ENCODE measurements around the gene ABCC8. TPM values are rescaled to one million over a fixed set of nuclear protein-coding genes. Genes with fewer than 3 reads are reported as not detected.

Gene ABCC8
- total and polyA plus RNA-seq, 2 of the 8 experiments (the other 6 are each of a cell fraction or from before 2014, with no cell fraction given), result 3.7 to 4.9 TPM

DNA sequence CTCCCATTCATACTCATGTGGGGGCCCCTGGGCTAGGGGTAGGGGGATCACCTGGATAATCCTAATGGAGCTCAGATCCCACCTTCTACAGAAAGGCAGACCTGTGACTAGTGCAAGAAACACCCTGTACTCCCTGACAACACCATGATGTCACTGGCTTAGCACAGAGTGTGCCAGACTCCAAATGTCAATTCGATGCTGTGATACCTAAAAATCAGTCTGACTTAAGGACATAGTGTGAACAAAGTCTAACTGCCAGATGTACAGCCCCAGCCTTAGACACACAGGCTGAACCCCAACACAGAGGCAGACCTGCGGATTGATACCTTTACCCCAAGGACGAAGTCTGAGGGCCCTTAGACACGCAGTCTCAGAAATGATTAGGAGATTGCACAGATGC lies 8.5 kb downstream of the ABCC8 start:
- Histone ChIP-seq H3K23ac (ENCODE audit: insufficient read length) (no peak overlapping the region), H3K79me2 (ENCODE audit: control insufficient read depth in 1 of 2, insufficient read depth in 2 of 2, low read length in 2 of 2) (no peaks in the 10 kb centered on the region), H3K4me3 (ENCODE audit: extremely low read depth in 1 of 4, insufficient read depth in 2 of 4, low read depth in 3 of 4, low read length in 4 of 4) (no peak overlapping the region), H4K5ac (ENCODE audit: insufficient read length, low read depth, low read length) (no peak overlapping the region), H3K9ac (replicated peaks in 1 of 4; ENCODE audit: extremely low read depth in 1 of 4, low read depth in 3 of 4, low read length in 3 of 4) (no peak overlapping the region), H4K8ac (ENCODE audit: extremely low read depth, insufficient read depth, low read length) (no peak overlapping the region), H3K9me3 (ENCODE audit: insufficient read depth in 2 of 2, low read depth in 1 of 2, low read length in 1 of 2) (no peaks in the 10 kb centered on the region), H4K20me1 (replicated peaks in 1 of 2; ENCODE audit: control insufficient read depth in 1 of 2, insufficient read depth in 2 of 2, low read length in 2 of 2) (peaks cover 2 to 4% of the 10 kb centered on the region in 2 experiments), H2BK20ac (ENCODE audit: low read length) (no peak overlapping the region), H4K91ac (replicated peaks; ENCODE audit: insufficient read length, low read length) (no peak overlapping the region), H3K79me1 (ENCODE audit: low read depth, low read length) (no peaks in the 10 kb centered on the region), H2BK15ac (ENCODE audit: low read length) (no peak overlapping the region), H3K4ac (replicated peaks; ENCODE audit: insufficient read length, low read depth, low read length) (no peak overlapping the region), H2AFZ (ENCODE audit: low read length) (no peak overlapping the region), H3K4me2 (ENCODE audit: insufficient read depth in 1 of 2, low read depth in 2 of 2, low read length in 2 of 2) (no peak overlapping the region), H2BK12ac (ENCODE audit: low read depth, low read length) (no peak overlapping the region), H3K4me1 (replicated peaks in 1 of 4; ENCODE audit: control insufficient read depth in 3 of 4, insufficient read depth in 4 of 4, low read length in 3 of 4) (peaks cover 0 to under 1% (median 0%) of the 10 kb centered on the region in 4 experiments; a peak in 3 of 7 replicates), H3K14ac (ENCODE audit: insufficient read length) (no peak overlapping the region), H2BK5ac (ENCODE audit: low read depth, low read length) (no peak overlapping the region), H3K56ac (replicated peaks; ENCODE audit: insufficient read length, low read depth, low read length) (no peak overlapping the region), H3K27me3 (replicated peaks in 1 of 4; ENCODE audit: control insufficient read depth in 3 of 4, extremely low read depth in 1 of 4, insufficient read depth in 3 of 4, low read length in 3 of 4) (no peaks in the 10 kb centered on the region; a peak in 2 of 7 replicates), H3K36me3 (ENCODE audit: control insufficient read depth in 2 of 4, insufficient read depth in 4 of 4, low read length in 3 of 4) (no peaks in the 10 kb centered on the region), H3K18ac (ENCODE audit: extremely low read depth, low read length) (no peak overlapping the region), H2BK120ac (replicated peaks; ENCODE audit: low read depth, low read length) (no peak overlapping the region), H3K23me2 (ENCODE audit: low read depth, low read length) (no peaks in the 10 kb centered on the region), H2AK5ac (ENCODE audit: low read depth, low read length) (no peak overlapping the region), H3K27ac (ENCODE audit: low read depth, low read length) (no peak overlapping the region)
- ChIA-PET CTCF (ENCODE audit: partially characterized antibody) (interaction anchor here (0.5 to 6.1 kb wide), 8 partner anchors 9 to 836 kb away, joined by 3 to 23 read pairs (median 4); no protein-coding TSS in a partner anchor), POLR2A (ENCODE audit: partially characterized antibody) (no interaction called here)
- WGBS, 2 experiments (ENCODE audit: extremely low coverage in 1 of 2, insufficient coverage in 1 of 2, insufficient read length in 1 of 2, insufficient replicate concordance in 2 of 2, low coverage in 1 of 2, low lambda C conversion rate in 2 of 2, missing lambda C conversion rate in 1 of 2), result 86% methylated on average over 4 of the region's 4 CpGs; no CpG with 5 or more reads in 1 of the 2 experiments
- FAIRE-seq (no peak), DNase-seq (ENCODE audit: low read depth in 1 of 2, low spot score in 2 of 2) (no peak)
- TF ChIP-seq, protein P1, sequence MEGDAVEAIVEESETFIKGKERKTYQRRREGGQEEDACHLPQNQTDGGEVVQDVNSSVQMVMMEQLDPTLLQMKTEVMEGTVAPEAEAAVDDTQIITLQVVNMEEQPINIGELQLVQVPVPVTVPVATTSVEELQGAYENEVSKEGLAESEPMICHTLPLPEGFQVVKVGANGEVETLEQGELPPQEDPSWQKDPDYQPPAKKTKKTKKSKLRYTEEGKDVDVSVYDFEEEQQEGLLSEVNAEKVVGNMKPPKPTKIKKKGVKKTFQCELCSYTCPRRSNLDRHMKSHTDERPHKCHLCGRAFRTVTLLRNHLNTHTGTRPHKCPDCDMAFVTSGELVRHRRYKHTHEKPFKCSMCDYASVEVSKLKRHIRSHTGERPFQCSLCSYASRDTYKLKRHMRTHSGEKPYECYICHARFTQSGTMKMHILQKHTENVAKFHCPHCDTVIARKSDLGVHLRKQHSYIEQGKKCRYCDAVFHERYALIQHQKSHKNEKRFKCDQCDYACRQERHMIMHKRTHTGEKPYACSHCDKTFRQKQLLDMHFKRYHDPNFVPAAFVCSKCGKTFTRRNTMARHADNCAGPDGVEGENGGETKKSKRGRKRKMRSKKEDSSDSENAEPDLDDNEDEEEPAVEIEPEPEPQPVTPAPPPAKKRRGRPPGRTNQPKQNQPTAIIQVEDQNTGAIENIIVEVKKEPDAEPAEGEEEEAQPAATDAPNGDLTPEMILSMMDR (IDR thresholded peaks at IDR 0.05; ENCODE audit: control extremely low read depth in 1 of 3, insufficient read depth in 1 of 3, low read depth in 1 of 3, low read length in 3 of 3), result no peak
- TF ChIP-seq ZNF274 (IDR thresholded peaks at IDR 0.05; ENCODE audit: borderline replicate concordance, extremely low read depth, low read length) (no peak), ASH2L (IDR thresholded peaks at IDR 0.05; ENCODE audit: low read length) (no peak), CHD2 (IDR thresholded peaks at IDR 0.05; ENCODE audit: low read length) (no peak), FOSL1 (IDR thresholded peaks at IDR 0.05; ENCODE audit: insufficient read depth, low read depth, low read length) (no peak), EGR1 (IDR thresholded peaks at IDR 0.05; ENCODE audit: borderline replicate concordance, low read depth, low read length) (no peak), CREB1 (IDR thresholded peaks at IDR 0.05) (no peak)
- TF ChIP-seq, protein P2, sequence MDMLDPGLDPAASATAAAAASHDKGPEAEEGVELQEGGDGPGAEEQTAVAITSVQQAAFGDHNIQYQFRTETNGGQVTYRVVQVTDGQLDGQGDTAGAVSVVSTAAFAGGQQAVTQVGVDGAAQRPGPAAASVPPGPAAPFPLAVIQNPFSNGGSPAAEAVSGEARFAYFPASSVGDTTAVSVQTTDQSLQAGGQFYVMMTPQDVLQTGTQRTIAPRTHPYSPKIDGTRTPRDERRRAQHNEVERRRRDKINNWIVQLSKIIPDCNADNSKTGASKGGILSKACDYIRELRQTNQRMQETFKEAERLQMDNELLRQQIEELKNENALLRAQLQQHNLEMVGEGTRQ (IDR thresholded peaks at IDR 0.05; ENCODE audit: low read length), result no peak
- TF ChIP-seq, protein P3, sequence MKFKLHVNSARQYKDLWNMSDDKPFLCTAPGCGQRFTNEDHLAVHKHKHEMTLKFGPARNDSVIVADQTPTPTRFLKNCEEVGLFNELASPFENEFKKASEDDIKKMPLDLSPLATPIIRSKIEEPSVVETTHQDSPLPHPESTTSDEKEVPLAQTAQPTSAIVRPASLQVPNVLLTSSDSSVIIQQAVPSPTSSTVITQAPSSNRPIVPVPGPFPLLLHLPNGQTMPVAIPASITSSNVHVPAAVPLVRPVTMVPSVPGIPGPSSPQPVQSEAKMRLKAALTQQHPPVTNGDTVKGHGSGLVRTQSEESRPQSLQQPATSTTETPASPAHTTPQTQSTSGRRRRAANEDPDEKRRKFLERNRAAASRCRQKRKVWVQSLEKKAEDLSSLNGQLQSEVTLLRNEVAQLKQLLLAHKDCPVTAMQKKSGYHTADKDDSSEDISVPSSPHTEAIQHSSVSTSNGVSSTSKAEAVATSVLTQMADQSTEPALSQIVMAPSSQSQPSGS (IDR thresholded peaks at IDR 0.05; ENCODE audit: low read length), result no peak
